EH (cell line): Measurements from ENCODE around the gene MRFAP1.

Experiments used
- DNase-seq: peaks from one replicate; pipeline ENCODE4 v3.0.0-alpha.2; 2015; ENCODE audit warnings: low read depth

MRFAP1 gene

DNA sequence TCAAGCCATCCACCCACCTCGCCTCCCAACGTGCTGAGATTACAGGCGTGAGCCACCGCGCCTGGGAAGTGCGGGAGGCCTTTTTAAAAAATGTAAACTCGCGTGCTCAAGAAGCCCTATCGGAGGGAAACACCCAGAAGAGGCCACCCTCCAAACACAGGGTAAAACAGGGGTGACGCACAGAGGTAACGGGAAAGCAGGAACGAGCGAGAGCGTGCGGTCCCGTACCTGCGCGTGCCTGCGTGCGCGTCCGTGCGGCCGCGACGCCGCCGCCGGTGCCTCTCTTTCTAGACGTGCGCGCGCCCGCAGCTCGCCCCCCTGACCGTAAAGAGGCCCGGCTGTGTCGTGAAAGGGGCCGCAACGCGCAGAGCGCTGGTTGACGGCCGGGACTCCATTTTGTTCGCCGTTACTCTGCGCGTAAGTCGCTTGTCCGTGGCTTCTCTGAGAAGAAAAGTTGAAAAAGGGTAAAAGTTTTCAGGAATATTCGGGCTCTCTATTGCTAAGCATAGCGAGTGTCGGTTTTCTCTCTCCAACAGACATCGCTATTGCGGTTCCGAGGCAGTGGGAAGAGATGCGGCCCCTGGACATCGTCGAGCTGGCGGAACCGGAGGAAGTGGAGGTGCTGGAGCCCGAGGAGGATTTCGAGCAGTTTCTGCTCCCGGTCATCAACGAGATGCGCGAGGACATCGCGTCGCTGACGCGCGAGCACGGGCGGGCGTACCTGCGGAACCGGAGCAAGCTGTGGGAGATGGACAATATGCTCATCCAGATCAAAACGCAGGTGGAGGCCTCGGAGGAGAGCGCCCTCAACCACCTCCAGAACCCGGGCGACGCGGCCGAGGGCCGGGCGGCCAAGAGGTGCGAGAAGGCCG, at the start of gene MRFAP1:
TSS of gene MRFAP1 (plus strand) at position 394 of the 872 bp plus-strand sequence. CDS start at position 572, 178 bp downstream.
- peak; percentile 91 for DNase-seq

DNA sequence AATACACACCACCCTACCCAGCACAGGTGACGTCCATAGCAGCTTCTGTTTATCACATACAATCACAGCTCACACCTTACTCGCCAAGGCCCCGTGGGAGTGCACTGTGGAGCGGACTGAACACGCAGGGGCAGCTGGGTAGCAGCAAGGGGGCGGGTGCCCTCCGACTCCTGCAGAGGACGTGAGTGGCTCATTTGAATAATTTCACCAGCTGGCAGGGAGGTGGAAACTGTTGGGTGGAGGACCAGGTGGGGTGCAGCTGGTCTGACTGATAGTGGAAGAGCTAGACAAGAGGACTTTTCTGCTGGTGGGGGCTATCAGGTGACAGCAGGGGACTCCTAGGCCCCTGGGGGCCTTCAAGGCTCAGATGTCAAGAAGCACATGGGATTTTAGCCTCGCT, 49.2 kb upstream of the MRFAP1 start:
- no peak for DNase-seq

DNA sequence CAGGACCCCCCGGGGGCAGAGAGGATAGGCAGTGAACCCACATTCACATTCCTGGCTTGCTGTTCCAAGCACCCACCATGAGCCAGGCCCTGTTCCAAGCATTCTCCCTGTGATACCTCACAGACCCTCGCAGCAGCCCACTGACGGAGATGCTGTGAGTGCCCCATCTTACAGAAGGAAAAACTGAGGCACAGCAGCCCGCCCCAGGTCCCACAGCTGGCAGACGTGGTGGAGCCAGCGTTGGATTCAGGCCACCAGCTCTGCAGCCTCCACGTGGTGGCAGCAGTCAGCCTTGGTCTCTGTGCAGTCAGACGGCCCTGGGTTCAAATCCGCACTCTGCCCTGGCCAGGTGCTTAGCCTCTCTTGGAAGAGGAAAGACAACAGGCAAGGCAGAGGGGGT, 48.7 kb upstream of the MRFAP1 start:
- DNase-seq, result no peak

DNA sequence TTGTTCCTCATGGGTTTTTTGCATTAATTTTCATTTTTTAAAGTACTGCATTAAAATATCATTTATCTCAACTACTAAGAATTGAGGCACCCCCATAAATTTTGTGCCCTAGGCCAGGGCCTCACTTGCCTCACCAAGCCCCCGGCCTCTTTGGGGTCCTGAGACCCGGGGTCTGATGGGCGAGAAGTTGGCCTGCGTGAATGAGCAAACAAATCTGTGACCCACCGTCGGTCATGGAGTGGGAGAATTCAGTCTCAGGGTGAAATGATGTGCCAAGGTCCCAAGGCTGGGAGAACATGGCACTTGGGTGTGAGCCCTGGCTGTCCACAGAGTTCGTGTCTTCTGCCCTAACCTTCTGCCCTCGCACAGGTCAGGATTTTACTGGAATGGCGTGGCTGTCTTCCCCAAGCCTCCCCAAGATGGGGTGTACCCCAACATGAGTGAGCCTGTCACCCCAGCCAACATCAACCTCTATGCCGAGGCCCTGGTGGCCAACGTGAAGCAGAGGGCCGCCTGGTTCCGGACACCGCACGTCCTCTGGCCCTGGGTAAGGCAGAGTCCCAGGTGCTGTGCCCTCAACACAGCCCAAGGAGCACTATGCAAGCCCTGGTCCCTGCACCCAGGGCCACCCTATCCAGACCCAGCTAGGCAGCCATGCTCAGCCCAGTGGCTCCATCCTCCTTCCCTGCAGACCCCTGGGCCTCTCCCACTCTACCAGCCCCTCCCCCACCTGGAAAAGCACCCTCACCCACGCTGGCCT, 47.5 kb upstream of the MRFAP1 start:
- no peak for DNase-seq

DNA sequence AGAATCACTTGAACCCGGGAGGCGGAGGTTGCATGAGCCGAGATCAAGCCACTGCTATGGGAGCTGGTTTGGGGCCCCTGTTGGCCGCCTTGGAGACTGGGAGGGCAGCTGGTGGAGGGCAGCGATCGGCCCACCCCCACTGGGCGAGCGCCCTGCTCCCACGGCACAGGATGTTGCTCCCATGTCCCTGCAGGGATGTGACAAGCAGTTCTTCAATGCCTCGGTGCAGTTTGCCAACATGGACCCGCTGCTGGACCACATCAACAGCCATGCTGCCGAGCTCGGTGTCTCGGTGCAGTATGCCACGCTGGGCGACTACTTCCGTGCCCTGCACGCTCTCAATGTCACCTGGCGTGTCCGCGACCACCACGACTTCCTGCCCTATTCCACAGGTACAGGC, 46.1 kb upstream of the MRFAP1 start:
- DNase-seq, result no peak

DNA sequence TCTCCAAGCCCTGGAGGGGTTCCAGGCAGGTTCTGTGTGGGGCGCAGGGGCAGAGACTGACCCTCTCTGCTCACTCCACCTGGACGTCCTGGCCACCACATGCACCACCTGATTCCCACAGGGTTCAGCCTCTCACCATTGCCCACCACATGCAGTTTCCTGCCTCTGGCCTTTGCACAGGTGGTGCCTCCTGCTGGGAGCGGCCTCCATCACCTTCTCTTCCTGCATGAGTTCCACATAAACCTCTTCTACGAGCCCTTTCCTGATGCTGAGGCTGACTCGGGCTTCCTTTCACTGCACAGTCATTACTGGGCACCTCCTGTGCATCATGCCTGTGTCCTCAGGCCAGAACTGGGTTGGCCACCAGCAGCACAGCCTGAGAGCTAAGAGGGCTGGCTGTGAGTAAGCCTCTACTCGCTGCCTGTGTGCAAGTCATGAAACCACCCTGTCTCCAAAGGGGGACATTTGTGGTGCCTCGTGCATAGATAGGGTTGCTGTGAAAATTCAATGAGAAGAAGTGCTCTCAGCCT, 45.6 kb upstream of the MRFAP1 start:
- peak; percentile 9 for DNase-seq

DNA sequence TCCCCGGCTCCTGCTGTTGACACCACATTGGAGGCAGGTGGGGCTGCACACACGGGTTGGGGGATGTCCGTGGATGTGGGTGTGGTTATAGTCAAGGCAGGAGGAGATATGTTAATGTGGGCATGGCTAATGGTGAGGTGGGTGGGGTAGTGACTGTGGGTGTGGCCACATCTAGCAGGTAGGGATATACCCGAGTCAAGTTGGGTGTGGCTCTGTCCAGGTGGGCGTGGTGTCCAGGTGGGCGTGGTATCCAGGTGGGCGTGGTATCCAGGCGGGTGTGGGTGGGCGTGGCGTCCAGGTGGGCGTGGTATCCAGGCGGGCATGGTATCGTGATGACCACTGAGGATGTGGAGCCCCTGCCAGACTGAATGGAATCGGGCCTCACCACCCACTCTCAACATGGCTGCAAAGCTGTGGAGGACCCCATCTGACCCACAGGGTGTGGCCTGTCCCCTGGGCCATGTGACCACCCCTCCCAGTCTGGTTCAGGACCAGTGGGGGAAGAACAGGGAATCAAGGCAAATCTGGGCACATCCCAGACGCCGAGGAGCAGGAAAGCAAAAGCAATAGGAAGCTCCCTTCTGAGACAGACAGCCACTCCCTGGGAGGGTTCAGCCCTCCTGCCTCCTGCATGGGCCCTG, 44.5 kb upstream of the MRFAP1 start:
- no peak for DNase-seq

DNA sequence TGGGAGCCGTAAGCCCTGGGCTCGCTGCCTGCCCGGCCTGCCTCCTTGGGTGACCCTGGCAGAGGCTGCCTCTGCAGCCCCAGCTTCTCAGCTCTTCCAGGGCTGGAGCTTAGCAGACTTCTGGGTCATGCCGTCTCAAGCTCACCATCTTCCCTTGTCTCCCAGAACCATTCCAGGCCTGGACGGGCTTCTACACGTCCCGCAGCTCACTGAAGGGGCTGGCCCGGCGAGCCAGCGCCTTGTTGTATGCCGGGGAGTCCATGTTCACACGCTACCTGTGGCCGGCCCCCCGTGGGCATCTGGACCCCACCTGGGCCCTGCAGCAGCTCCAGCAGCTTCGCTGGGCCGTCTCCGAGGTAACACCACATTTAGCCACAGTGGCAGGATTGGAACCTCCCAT, 43.5 kb upstream of the MRFAP1 start:
- DNase-seq, result no peak

DNA sequence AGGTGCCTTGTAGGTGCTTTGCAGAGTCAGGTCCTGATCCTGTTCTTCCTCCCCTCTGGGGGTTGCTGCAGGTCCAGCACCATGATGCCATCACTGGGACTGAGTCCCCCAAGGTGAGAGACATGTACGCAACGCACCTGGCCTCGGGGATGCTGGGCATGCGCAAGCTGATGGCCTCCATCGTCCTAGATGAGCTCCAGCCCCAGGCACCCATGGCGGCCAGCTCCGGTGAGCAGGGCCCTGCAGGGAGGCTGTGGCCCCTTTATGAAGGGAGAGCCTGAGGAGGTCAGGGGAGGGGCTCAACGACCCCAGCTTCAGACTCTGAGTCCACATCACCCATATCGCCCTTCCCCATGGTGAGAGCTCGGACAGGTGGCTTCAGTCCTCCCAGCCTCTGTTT, 42.4 kb upstream of the MRFAP1 start:
- no peak for DNase-seq

DNA sequence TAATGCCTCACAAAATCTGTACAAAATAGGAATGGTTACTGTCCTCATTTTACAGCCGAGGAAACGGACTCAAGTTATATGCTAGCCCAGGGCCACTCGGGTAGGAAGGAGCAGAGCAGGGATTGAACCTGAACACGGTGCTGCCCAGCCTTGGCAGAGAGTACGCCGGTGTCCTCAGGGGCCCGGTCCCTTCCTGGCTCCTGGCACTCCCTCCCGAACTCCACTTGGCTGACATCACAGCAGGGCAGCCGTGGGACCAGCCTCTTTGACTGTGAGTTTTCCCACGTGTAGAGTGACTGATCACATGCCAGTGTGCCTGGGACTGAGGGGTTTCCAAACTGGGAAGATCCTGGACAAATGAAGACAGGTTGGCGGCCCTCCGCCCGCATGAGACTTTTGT, 41.8 kb upstream of the MRFAP1 start:
- no peak for DNase-seq

DNA sequence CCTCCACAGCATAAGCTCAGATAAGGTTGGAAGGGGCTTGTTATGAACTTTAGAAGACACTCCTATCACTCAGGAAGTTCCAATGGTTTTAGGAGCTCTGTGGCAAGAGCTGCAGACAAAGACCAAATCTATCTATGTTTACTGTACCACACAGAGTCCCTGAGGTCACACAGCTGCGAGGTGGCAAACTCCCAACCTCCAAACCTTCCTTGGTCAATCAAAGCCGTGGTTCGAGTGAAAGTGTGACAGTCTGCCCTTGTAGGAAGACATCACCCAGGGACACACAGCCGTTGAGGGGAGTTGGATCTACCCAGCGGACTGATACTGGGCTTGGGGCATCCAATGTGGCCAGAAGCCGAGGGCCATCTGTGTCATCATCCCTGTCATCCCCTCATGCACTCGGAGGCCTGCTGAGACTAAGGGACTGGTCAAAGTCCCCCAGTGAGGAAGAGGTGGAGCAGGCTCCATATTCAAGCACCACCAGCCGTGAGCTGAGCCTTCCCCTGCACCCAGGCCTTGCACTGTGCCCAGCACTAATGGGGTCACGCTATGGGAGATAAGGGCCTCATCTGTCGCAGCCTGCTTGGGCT, 38.7 kb upstream of the MRFAP1 start:
- DNase-seq, result no peak

DNA sequence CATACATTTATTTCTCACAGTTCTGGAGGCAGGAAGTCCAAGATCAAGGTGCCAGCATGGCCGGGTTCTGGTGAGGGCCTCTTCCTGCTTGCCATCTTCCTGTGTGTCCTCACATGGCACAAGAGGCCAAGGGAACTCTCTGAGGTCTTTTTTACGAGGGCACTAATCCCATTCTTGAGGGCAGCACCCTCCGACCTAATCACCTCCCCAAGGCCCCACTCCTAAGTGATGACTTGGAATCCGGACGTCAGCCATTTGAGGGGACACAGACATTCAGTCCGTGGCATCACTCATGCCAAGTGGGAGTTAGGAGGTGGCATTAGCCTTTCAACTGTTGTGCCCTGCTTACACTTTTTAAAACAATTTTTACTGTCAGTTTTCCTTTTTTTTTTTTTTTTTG, 38.2 kb upstream of the MRFAP1 start:
- no peak for DNase-seq

DNA sequence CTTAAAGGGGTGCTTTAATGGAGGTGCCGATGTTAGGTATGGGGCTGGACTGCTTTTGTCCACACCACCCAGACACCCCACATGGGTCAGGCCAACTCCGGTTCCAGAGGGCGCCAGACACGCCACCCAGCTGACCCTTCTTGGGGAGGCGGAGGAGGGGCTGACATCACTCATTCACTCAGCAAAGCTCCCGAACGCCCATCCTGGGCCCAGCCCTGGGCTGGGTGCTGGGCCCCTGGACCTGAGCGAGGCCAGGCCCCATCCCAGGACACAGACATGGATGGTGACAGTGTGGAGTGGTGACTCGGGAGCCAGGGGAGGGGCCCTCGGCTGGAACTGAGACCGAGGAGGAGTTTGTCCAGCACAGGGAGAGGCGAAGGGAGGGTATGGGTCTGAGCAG, 37.4 kb upstream of the MRFAP1 start:
- no peak for DNase-seq

DNA sequence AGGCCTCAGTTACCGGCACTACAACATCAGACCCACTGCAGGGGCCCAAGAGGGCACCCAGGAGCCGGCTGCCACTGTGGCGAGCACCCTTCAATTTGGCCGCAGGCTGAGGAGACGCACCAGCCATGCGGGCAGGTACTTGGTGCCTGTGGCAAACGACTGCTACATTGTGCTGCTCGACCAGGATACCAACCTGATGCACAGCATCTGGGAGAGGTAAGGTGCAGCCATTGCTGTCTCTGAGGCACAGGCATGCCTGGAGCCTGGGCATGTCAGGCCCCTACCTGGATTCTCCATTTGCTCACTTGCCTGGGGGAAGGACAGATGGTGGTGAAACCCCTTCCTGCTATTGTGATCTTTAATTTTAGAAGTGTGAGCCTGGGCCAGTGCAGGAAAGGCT, 35.4 kb upstream of the MRFAP1 start:
- DNase-seq, result no peak

DNA sequence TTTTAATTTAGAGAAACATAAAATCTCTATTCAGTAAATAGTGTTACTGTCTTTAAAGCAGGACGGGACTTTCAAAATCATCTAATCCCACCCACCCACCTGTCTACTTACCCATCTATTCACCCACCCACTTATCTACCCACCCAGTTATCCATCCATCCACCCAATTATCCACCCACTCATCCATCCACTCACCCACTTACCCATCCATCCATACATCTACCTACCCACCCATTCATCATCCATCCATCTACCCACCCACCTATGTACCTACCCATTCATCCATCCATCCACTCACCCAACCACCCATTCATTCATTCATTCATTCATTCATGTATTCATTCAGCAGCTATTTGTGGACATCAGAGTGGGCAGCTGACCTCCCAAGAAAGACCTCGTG, 34.9 kb upstream of the MRFAP1 start:
- DNase-seq, result no peak

DNA sequence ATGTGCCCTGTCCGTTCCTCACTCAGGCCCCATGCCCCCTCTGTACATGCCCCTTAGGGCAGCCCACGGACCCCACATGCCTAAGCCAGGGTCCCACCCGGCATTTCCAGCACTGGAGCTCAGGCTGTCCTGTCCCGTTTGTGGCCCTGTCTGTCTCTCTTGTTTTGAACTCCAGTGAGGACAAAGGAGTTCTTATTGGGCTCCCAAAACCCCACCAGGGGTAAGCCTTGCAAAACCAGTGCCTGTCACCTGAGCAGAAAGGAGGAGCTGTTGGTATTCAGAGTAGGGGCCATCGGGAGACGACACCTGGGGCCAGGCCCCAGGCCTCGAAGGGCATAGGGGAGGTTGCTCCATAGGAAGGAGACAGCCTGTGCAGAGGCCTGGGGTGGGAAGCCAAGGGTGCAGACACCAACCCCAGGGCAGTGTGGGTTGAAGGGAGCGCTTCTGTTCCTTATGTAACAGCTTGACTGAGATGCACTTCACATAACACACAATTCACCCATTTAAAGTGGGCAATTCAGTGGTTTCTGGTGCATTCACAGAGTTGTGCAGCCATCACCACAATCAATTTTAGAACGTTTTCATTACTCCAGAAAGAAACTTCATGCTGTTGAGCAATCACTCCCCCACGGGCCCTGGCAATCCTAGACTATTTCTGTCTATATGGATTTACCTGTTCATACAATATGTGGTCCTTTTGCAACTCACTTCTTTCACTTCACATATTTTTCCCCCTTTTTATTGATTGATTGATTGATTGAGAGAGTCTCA, 33.8 kb upstream of the MRFAP1 start:
- no peak for DNase-seq

DNA sequence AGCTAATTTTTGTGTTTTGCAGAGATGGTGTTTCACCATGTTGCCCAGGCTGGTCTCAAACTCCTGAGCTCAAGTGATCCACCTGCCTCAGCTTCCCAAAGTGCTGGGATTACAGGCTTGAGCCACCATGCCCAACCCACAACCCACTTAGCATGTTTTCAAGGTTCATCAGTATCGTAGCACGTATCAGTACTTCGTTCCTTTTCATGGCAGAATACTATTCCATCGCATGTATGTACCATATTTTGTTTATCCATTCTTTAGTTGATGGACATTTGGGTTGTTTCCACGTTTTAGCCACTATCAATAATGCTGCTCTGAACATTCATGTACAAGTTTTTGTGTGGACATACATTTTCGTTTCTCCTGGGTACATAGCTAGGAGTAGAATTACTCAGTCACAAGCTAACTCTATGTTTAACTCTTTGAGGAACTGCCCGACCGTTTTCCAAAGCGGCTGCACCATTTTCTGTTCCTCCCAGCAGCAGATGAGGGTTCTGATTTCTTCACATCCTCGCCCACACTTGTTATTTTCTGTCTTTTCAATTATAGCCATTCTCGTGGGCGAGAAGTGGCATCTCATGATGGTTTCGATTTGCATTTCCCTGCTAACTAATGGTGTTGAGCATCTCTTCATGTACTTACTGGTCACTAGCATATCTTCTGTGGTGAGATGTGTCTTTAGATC, 33.0 kb upstream of the MRFAP1 start:
- DNase-seq, result no peak

DNA sequence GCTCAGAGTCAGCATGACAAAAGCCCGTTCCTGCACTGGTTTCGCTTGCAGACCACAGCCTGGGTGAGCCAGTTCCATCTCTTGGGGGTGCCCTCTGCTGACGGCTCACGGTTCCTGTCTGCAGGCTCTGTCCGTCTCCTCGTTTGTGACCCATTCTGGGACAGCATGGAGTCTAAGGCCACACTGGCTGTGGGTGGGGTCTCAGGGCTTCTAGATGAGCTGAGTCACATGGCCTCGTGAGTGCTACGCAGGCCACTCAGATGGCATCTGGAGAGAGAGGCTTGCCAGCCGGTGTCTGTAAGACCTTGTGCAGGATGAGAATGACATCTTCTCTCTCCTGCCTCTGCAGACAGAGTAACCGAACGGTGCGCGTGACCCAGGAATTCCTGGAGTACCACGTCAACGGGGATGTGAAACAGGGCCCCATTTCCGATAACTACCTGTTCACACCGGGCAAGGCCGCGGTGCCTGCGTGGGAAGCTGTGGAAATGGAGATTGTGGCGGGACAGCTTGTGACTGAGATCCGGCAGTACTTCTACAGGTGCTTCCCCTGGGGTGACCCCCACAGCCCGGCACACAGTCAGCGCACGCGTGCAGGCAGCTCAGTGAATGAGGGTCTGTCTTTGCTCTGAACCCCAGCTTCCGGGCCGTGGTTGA, 31.6 kb upstream of the MRFAP1 start:
- DNase-seq, result no peak

DNA sequence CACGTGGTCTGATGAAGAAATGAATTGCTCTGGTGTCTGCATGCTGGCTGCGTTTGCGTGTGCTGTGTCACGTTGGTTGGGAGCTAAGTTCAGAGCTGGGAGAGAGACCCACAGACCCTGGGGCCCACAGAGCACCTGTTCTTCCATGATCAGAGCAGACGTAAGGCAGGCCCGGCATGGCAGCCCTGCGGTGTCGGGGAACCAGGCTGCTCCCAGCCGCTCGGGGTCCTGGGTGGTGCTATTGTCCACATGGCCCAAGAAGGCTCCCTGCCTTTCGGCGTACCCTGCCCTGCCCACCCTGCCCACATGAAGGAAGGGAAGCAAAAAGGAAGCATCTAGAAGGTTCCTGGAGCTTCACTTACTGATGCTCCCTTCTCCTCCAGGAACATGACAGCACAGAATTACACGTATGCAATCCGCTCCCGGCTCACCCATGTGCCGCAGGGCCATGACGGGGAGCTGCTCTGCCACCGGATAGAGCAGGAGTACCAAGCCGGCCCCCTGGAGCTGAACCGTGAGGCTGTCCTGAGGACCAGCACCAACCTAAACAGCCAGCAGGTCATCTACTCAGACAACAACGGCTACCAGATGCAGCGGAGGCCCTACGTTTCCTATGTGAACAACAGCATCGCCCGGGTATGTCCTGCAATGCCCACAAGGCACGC, 30.9 kb upstream of the MRFAP1 start:
- no peak for DNase-seq
